Activated CD4-positive, alpha-beta T cell treated with anti-CD3 and anti-CD28 coated beads, Interleukin-2, amount 50 U/mL, for 16 hours (primary cell): Measurements from ENCODE around the gene ATG10.
A peak's percentile ranks its signal among the peaks of the same experiment; 100 is the strongest.
"Not testable (repeated sequence)": the region's sequence is repeated elsewhere in the genome, so short reads cannot be mapped to it uniquely, and the experiment has no call there.

Experiments
- DNase-seq: peaks from one replicate; pipeline ENCODE4 v3.0.0-alpha.2; 2020

Gene ATG10

DNA sequence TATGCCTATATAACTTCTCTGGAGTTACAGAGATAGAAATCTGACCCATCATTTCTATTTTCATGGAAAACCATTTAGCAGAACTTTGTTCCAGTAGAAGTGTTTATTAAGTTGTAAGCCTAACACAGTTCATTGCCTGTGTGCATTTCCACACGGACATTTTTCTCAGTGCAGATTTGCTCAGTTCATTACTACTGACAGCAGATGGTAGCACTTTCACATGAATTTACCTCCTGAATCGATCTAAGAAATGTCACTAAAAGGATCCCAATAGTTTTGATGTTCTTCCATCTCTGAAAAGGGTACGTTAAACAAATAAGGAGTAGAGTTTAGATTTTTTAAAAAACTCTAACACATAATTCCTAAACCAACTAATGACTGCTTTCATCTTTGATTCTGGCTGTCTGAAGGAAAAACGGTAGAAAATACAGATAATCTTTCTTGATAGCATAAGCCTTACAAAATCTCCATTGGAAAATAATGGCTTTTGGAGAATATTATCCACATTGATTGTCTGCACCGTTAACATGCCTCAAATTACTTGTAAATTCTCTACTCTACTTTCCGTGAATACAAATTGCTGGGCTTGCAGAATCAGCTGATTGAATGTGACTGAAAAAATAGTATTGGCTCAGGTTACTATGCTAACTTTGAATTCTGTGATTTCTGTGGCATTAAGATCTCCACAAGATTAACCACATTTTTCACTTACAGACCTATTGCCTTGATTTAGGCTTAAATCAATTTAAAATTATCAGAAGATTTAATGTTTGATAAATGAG lies 273.2 kb downstream of the ATG10 start:
- no peak for DNase-seq

DNA sequence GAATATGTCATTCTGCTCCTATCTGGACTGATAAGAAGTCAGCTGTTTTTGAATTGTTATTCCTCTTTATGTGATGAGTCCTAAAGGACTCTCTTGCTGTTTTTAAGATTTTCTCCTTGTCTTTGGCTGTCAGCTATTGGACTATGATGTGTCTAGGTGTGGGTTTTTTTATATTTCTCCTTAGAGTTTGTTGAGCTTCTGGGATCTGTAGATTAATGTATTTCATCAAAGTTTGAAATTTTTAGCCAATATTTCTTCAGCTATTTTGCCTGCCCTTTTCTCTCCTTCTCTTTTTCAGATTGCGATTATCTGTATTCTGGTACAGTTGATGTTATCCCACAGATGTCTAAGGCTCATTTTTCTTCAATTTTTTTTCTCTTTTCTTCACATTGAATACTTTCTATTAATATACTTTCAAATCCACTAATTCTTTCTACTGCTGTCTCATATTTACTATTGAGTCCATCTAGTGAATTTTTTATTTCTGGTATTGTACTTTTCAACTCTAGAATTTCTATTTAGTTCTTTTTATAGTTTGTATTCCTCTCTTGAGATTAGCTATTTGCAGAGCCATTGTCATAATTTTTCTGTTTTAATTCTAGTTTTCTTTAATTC lies 275.2 kb downstream of the ATG10 start:
- no peak for DNase-seq

DNA sequence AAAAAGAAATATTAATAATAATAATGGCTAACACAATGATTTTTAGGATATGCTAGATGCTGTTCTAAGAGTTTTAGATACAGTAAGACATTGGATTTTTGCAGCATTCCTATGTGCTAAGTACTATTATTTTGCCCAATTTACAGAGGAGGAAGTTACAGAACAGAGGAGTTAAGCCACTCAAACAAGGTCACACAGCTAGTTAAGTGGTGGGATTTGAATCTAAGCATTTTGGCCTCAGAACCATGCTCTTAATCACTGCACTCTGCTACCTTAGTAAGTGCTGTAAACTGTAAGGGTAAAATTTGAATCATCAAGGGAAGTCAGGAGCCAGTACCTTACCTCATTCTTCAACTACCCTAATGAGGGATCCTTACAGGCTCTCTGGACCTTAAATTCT lies 280.9 kb downstream of the ATG10 start:
- DNase-seq, result no peak

DNA sequence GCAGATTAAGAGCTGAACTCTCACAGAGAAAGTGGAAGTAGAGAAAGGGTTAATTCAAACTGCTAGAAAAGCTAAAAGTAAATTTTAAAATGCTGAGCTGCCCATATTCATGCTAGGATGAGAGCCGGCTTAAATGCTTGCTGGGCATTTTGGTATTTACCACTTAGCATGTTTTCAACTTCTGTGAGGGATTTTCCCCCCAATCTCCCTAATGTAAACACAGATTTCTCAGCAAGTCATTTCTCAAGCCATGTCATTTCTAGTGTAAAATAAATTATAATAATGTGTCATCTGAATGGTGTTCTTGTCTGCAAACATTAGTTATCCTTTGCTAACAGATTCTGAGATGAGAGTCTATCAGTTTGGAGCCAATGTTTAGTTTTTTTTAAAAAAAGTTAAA lies 284.0 kb downstream of the ATG10 start:
- DNase-seq, result peak; percentile 23

DNA sequence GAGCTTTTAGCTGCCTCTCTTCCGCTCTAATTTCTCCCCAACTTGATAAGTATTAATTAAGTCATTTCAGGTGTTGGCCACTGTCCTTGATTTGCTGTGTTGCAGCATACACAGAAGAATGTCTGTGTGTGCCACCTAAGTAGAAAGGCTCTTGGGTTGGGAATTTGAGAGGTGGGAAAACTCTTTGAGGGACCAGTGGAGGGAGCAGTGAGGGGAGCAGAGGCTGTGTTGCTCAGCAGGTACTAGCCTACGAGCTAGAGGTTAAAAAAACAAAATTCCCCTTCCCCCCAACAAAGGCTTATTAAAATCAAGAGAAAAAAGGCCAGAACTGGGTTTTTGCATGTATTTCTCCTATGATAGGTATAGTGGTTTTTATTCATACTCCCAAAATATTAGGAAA lies 285.4 kb downstream of the ATG10 start:
- DNase-seq, result no peak

DNA sequence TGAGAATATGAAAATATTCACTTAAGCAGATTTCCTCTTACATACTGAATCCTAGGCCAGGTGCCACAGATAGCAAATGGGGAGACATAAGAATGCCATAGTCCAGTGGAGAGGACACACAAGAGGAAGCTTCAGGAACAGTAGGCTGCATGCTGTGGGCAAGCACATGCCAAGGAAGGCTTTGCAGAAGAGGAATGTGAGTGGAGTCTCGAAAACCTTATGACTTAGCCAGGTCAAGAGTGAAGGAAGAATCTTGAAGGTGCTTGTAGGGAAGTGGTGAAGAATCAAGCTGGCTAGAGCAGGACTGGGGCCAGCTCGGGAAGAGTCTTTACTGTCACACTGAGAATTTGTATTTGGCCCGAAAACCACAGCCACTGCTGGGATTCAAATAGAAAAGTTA lies 285.9 kb downstream of the ATG10 start:
- no peak for DNase-seq

DNA sequence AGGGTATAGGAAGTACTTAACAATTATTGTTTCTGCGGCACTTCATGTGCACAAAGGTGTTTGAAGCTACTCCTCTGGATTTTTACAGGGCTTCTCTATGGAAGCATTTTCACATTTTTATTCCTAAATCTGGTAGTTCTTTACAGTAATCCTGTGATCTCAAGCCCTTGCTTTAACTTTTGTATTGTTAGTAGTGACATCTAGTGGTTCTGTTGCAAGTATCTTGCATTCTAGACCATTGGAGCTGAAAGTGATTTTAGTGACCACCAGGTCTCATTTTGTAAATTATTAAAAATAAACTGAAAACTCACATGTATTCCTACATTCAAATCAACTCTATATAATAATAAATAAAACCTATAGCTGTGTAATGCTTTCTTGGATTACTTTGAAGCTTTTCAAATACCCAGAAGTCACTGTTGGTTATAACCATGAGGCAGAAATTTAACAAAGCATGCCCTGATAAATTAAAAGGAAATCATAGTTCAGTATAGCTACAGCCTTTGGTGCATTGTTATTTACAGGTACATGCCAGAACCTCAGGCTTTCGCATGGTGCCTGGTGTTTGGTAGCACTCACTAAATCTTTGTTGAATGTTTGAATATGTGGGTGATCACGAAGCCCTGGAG lies 287.5 kb downstream of the ATG10 start:
- DNase-seq, result no peak

DNA sequence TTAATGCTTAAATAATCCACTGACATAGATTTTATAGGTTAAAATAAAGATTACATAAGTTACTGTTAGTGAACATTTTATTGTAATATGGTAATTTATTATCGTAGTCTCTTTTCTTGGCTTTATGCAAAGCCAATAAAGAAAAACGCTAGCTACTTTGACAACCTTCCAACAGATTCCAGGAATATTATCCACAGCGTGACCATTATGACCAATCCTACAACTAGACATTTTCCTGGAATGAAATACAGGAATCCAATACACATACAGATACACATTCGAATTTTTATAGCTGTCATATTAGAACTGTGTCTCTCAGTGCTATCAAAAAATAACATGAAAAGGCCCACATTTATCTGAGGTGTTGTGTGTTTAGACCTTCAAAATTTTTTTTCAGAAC lies 293.2 kb downstream of the ATG10 start:
- DNase-seq, result no peak

DNA sequence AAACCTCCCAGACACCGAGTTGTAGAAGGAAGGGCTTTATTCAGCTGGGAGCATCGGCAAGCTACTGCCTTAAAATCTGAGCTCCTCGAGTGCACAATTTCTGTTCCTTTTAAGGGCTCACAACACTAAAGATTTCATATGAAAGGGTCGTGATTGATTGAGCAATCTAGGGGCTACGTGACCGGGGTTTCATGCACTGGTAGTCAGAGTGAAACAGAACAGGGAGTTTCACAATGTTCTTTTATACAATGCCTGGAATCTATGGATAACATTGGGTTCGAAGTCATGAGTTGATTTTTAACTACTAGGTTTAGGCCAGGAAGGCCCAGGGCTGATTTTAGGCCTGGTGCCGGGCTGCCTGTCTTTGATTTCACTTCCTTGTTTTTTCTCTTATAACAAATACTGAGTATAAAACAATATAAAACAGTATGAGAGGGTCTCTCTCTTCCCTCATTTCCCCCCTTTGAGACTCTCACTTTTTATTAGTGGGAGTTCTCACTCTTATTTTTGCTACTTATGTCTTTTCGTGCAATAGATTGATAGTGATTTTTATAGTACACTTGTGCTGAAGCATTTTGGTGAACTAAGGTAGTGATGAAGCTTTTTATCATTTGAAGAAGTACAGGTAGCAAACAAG lies 295.6 kb downstream of the ATG10 start:
- not testable (repeated sequence) for DNase-seq

DNA sequence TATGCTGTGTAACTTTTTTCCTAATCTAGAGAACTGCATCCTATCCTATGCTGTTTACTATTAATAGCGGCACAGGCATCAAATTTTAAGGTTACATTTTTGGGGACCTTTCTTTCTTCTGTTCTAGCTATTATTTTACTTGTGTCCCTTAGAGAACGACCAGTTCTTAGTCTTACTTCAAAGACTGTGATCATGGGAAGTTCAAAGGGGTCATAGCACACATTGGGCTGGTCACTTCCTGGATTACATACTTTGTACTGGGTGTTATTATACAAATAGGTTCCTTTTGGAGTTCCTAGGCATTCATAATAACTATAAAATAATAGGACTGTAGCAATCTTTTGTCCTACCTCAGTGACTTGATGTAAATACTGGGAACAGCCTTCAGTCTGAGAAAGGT lies 297.5 kb downstream of the ATG10 start:
- not testable (repeated sequence) for DNase-seq

DNA sequence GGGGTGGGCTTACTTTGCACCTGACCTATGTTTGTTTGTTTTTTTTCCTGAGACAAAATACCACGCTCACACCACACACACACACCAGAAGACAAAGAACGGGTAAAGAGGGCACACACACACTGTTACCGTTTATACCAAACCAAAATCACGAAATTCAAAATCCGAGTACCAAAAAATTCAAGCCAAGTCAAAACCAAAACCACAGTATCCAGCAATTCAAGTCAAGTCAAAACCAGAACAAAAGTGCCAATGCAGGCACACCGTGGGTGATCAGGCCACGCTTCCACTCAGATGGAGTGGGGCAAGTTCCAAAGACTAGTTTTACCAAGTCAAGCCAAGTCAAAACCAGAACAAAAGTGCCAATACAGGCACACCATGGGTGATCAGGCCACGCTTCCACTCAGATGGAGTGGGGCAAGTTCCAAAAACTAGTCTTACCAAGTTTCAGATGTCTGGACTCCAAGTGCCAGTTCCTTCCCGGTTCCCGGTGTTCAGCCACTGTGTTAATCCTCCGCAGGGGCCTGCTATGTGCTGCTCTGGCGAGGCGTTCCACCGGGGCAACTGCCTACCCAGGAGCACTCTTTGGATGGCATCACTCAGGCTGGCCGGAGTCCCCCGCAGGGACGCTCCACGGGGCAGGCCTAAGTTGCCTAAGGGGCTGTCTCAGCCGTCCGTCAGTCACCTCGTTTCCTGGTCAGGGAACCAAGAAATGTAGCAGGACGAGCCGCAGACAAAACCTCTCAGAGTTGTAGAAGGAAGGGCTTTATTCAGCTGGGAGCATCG lies 300.9 kb downstream of the ATG10 start:
- peak; percentile 59 for DNase-seq

DNA sequence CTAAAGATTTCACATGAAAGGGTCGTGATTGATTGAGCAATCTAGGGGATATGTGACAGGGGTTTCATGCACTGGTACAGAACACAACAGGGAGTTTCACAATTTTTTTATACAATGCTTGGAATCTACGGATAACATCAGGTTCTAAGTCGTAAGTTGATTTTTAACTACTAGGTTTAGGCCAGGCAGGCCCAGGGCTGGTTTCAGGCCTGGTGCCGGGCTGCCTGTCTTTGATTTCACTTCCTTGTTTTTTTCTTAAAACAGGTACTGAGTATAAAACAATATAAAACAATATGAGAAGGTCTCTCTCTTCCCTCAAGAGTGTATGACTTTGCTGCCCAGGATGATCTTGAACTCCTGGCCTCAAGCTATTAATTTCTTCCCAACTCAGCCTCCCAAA lies 301.6 kb downstream of the ATG10 start:
- DNase-seq, result peak; percentile 23

DNA sequence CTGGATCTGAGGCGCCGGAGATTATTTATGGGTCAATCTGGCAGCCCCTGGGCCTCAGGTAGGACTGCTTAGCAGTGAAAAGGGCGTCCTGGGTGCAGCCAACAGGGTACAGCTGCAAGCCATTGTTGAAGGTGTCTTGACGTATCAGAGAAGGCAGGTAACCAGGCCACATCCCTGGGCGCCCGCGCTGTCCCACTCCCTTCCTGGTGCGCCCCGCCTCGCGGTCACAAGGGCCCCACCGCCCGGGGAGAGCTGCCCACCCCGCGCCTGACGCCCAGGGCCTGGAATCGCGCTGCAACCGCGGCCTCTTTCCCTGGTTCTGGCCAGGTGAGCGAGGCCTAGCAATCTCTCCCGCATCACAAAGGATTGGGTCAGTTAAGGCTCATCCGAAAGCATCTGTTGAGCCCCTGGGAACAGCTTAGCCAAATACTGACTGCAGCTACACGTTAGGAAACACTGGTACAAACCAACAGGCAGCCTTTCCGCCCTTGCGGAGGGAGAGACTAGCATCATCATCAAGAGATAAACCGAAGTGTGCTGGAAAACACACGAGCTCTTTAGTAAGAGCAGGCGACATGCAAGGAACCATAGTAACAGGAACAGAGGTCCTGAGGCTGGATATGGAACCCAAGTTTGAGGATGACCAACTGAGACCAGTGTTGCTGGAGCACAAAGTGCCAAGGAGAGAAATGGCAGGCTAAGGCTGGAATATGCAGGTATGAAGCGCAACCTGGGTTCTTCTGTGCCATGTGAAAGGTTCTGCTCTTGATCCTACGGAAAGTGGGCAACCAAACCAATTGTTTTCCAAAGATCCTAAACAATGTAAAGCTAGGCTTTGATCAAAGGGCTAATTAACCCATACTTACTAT lies 302.8 kb downstream of the ATG10 start:
- DNase-seq, result peak; percentile 24

DNA sequence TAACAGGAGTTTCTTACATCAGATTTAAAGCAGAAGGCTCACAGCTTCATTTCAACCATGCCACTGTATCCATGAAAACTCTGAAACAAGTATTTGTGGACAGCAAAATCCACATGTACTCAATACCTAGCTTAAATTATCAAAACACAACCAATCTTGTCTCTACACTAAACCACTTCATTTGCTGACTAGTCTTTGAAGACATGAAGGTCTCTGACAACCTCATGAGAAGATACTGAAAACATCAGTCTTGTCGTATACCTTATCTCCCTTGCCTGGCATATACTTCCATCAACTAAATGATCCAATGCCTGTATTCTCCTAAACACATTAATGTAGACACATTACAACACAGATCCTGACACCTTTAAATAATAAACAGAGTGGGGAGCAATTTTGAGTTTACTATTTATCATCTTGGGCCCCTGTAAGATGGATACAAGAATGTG lies 303.4 kb downstream of the ATG10 start:
- no peak for DNase-seq

DNA sequence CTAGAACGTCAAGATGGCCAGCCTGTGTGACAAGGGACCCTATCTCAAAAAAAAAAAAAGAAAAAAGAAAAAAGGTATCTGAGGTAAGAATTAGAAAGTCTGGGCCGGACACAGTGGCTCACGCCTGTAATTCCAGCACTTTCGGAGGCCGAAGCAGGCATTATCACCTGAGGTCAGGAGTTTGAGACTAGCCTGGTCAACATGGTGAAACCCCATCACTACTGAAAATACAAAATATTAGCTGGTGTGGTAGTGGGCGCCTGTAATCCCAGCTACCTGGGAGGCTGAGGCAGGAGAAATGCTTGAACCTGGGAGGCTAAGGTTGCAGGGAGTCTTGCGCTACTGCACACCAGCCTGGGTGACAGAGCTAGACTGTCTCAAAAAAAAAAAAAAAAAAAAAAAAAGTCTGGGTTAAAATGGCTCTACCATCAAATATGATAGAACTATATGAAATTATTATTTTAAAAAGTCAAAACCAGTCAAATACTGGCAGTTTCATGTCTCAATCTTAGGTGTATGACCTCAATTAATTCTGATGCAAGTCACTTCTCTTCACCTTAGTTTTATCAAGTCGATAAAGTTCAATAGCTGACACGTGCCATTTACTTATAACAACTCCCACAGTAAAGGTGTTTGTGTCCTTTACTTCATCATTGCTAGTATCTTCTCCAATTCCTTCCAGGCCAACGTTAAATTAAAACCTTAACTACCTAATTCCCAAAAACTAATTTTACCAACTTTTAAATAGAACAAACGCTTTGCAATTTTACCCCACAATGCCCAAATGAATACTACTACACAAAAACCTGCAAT lies 305.2 kb downstream of the ATG10 start:
- no peak for DNase-seq

DNA sequence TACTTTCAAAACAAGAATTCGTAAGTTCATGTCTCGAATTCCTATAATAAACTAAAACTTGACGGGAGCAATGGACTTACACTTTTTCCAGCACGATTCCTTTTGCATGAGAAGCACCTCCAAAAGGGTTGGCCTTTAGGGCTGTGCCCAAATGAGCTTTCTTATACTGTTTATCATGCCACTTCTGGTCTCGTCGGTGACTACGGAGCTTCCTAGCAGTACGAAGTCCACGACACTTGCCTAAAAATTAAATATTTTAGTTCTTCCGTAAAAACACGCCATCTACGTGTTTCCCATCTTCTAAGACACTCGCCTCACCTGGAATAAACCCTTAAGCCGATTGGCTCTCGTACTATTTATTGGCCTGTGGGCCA lies 305.8 kb downstream of the ATG10 start:
- DNase-seq, result no peak

DNA sequence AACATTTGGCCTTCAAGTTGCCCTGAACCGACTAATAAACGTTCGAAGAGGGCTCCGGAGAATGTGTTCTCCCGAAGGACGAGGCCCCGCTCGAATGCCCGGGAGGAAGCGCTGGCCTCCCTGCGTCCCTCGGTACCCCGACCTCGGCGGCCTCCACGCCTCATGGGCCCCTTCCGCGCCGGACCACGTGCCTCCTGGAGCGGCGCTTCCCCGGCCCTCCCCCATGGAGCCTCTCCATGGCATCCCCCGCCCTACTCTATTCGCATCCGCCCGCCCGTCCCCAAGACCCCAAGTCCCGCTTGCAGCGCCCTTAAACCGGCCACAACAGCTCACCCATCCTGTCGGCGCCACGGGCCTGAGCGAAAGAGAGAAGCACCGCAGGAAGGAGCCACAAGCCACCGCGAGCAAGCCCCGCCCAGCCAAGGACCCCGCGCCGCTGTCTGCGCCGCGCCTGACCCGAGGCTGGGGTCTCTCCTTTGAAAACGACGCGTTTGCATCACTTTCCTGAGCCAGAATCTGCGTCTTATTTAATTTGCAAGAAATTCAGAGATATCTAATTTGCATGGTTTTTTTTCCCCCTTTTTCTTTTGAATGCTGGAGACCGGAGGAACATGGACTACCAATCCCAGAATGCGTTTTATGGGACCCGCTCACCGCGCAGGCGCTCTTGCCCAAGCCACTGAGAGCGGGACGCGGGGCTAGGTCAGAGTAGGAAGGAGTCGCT lies 306.3 kb downstream of the ATG10 start, which contains the start of gene RPS23:
Gene RPS23 (minus strand): TSS at position 368 of the 724 bp plus-strand sequence. CDS start 31 bp downstream, at position 337.
- DNase-seq, result peak; percentile 93

DNA sequence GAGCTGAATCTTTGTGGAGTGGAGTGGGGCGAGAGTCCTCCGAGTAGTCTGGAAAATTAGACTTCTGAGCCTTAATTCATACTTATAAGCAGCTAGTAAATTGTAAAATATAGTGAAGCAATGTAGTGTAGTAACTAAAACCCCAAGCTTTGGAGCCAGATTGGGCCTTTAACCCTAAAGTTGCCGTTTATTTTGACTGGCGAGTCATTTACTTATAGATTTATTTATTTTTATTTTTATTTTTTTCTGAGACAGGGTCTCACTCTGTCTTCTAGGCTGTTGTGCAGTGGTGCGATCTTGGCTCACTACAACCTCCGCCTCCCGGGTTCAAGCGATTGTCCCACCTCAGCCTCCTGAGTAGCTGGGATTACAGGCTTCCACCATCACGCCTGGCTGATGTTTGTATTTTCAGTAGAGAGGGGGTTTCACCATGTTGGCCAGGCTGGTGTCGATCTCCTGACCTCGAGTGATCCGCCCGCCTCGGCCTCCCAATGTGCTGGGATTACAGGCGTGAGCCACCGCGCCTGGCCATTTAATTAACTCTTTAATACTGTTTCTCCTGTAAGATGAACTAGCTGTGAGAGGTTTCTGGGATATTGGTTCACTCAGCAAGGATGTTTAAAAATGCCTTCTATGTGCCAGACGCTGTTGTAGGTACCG lies 307.0 kb downstream of the ATG10 start:
- DNase-seq, result no peak

DNA sequence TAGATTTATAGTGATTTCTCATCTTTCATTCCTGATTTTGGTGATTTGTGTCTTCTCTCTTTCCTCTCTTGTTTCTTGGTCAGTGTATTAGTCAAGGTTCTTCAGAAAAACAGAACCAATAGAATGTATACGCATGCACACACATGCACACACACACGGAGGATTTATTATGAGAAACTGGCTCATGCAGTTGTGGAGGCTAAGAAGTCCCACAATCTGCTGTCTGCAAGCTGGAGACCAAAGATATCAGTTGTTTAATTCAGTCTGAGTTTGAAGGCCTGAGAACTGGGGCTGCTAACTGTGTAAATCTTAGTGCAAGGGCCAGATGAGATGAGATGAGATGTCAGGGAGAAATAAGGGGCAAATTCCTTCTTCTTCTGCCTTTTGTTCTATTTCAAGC lies 312.1 kb downstream of the ATG10 start:
- DNase-seq, result no peak

DNA sequence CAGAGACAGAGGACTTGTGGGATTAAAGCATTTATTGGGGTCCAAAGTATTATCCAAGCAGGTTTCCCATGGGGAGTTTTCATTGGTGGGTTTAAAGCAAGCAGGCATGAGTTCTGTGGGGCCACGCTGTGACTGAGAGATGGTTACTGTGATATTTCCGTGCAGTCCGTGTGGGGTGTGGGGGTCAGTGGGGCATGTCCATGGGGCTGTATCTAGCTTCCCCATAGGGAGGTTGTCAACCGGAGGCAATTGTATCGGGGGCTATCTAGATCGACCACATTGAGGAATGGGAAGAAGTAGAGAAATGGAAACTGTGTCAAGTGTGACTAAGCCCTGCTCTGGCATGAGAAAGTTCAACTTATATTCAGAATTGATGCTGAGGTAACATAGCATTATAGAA lies 313.4 kb downstream of the ATG10 start:
- no peak for DNase-seq
